H1 (cell line): ENCODE data around the gene CDR2. TPM values are rescaled to one million over a fixed set of nuclear protein-coding genes. Genes with fewer than 3 reads are reported as not detected.

Source experiments
- ASH2L ChIP-seq: fragments of 200-600, 300-600 bp; sonication (generic); IDR thresholded peaks from one replicate; pipeline ENCODE4 v1.7.1; 2017; ENCODE audit warnings: low read length
- ATF3 ChIP-seq: IDR thresholded peaks from 2 replicates; pipeline ENCODE4 v1.6.1; 2011; ENCODE audit warnings: low read depth, mild to moderate bottlenecking, low read length; ENCODE audit not compliant: insufficient read depth
- CBX5 ChIP-seq: fragments of 300-800, 300-1000 bp; sonication (generic); IDR thresholded peaks from 2 replicates; pipeline ENCODE4 v1.7.1; 2016; ENCODE audit warnings: antibody characterized with exemption, low read length, low read depth
- CREB1 ChIP-seq: IDR thresholded peaks from 2 replicates; pipeline ENCODE4 v1.6.1; 2012; ENCODE audit warnings: inconsistent platforms
- CTBP2 ChIP-seq: IDR thresholded peaks from 2 replicates; pipeline ENCODE4 v1.7.0; 2011; ENCODE audit warnings: borderline replicate concordance, mild to moderate bottlenecking, moderate library complexity, mixed read lengths, low read length; ENCODE audit not compliant: insufficient read depth, insufficient read length
- E2F6 ChIP-seq: IDR thresholded peaks from 2 replicates; pipeline ENCODE4 v1.6.1; 2012; ENCODE audit warnings: inconsistent platforms
- EGR1 ChIP-seq: IDR thresholded peaks from 2 replicates; pipeline ENCODE4 v1.6.1; 2011; ENCODE audit warnings: low read depth, low read length, borderline replicate concordance
- EP300 ChIP-seq, 2 experiments: IDR thresholded peaks; 1 replicate in 1 of 2; 2 replicates in 1 of 2; pipeline ENCODE4 v1.6.1; 2011 to 2012; ENCODE audit warnings: low read depth in 2 of 2, low read length in 2 of 2, mild to moderate bottlenecking in 2 of 2, borderline replicate concordance in 1 of 2, inconsistent platforms in 1 of 2, moderate library complexity in 1 of 2
- HDAC6 ChIP-seq: IDR thresholded peaks from one replicate; pipeline ENCODE4 v1.7.1; 2012; ENCODE audit warnings: low read depth, mild to moderate bottlenecking, inconsistent platforms, low read length, moderate library complexity
- KDM1A ChIP-seq: fragments of 200-600, 300-600 bp; sonication (generic); IDR thresholded peaks from 2 replicates; pipeline ENCODE4 v1.7.1; 2016; ENCODE audit warnings: mild to moderate bottlenecking, low read length, borderline replicate concordance
- MAFK ChIP-seq: IDR thresholded peaks from 2 replicates; pipeline ENCODE4 v1.6.1; 2012; ENCODE audit warnings: low read depth, mild to moderate bottlenecking, improper control_type of control experiment, low read length
- MAX ChIP-seq: IDR thresholded peaks from 2 replicates; pipeline ENCODE4 v1.6.1; 2012; ENCODE audit warnings: inconsistent platforms
- NANOG ChIP-seq: IDR thresholded peaks from 2 replicates; pipeline ENCODE4 v1.6.1; 2011; ENCODE audit warnings: low read length, low read depth, mild to moderate bottlenecking, inconsistent platforms; ENCODE audit not compliant: insufficient read depth, poor library complexity, severe bottlenecking
- RBBP5 ChIP-seq: IDR thresholded peaks from 2 replicates; pipeline ENCODE4 v1.7.1; 2012; ENCODE audit warnings: low read depth, mild to moderate bottlenecking, inconsistent platforms, low read length, moderate library complexity, borderline replicate concordance
- SIN3A ChIP-seq, 2 experiments: IDR thresholded peaks in 1 of 2; conservative IDR thresholded peaks in 1 of 2; 2 replicates each; pipeline ENCODE4 v1.6.1; 2011 to 2012; ENCODE audit warnings: low read length in 2 of 2, improper control_type of control experiment in 1 of 2, low read depth in 1 of 2, mild to moderate bottlenecking in 1 of 2
- SRF ChIP-seq: IDR thresholded peaks from 2 replicates; pipeline ENCODE4 v1.6.1; 2011; ENCODE audit warnings: mild to moderate bottlenecking, low read depth, low read length, moderate library complexity
- TAF1 ChIP-seq: IDR thresholded peaks from 2 replicates; pipeline ENCODE4 v1.6.1; 2011; ENCODE audit warnings: mild to moderate bottlenecking, low read depth, low read length
- TAF7 ChIP-seq: optimal IDR thresholded peaks from 2 replicates; pipeline ENCODE3; 2011; ENCODE audit warnings: low read depth, mild to moderate bottlenecking, inconsistent platforms, low read length, moderate library complexity, borderline replicate concordance
- TEAD4 ChIP-seq: IDR thresholded peaks from 2 replicates; pipeline ENCODE4 v1.6.1; 2012; ENCODE audit warnings: low read depth, low read length, inconsistent platforms, mixed read lengths
- USF2 ChIP-seq: IDR thresholded peaks from 2 replicates; pipeline ENCODE4 v1.6.1; 2011; ENCODE audit warnings: low read length, improper control_type of control experiment
- polyA plus RNA-seq, 7 experiments: library from polyadenylated mRNA; depleted of rRNA in 3 of 7; stranded (reverse) in 5 of 7; unstranded in 2 of 7; fragments of >200 nt in 5 of 7; fragments of 200-250 nt in 2 of 7; gene quantifications; 1 replicate in 5 of 7; 2 replicates in 1 of 7; 4 replicates in 1 of 7; pipeline versions ENCODE4 v1.2.1 to v1.2.3, GENCODE V29; 2011 to 2013; ENCODE audit warnings: missing spikeins in 2 of 7, mixed read lengths in 2 of 7
- total RNA-seq: library from RNA; stranded (reverse); fragmentation: NEBNext Ultra II Directional; extraction: Animal tissue kit (Norgen Biotek cat#: 25700); gene quantifications from 2 replicates; pipeline ENCODE4 v1.2.1, GENCODE V29; 2021

Gene CDR2
- total and polyA plus RNA-seq, 2 of the 8 experiments (the other 6 are each of a cell fraction or from before 2014, with no cell fraction given), result 16.3 to 34.9 TPM

GRCh38 chr16:22297114-22297870 lies 77.1 kb downstream of the CDR2 start, which contains the start of gene POLR3E (continued):
- TF ChIP-seq USF2, result peak; percentile 66; the same call in 1 of the 2 replicates
- peak; percentile 89 for TF ChIP-seq TEAD4
- peak in 1 of 2 experiments; percentile 30; a peak in 1 of 3 replicates for TF ChIP-seq EP300 (IDR thresholded peaks at IDR 0.05; ENCODE audit: borderline replicate concordance in 1 of 2, low read depth in 2 of 2, low read length in 2 of 2)
- TF ChIP-seq SRF, result 0 out of 2 replicates have a peak, but pooled peaks have one; percentile 13
- peak; percentile 88 for TF ChIP-seq MAX
- TF ChIP-seq ATF3, result 0 out of 2 replicates have a peak, but pooled peaks have one; percentile 41
- TF ChIP-seq E2F6, result peak; percentile 44; the same call in 1 of the 2 replicates
- TF ChIP-seq MAFK, result peak; percentile 89; the same call in 1 of the 2 replicates
- TF ChIP-seq CBX5, result no peak
- 0 out of 2 replicates have a peak, but pooled peaks have one; percentile 15 for TF ChIP-seq KDM1A
- no peak for TF ChIP-seq HDAC6
- no peak for TF ChIP-seq NANOG
- peak; percentile 97; the same call in 1 of the 2 replicates for TF ChIP-seq RBBP5
- peak; percentile 30 for TF ChIP-seq TAF7
- TF ChIP-seq CTBP2, result peak; percentile 23
- peak; percentile 76 for TF ChIP-seq CREB1
- peak; percentile 88 for TF ChIP-seq TAF1
- TF ChIP-seq EGR1, result peak; percentile 54; the same call in 1 of the 2 replicates
- peak; percentile 17 to 59; a peak in 1 of 4 replicates for TF ChIP-seq SIN3A (conservative IDR thresholded peaks at IDR 0.05 in 1 of 2, IDR thresholded peaks at IDR 0.05 in 1 of 2; ENCODE audit: low read depth in 1 of 2, low read length in 2 of 2)
- peak; percentile 88 for TF ChIP-seq ASH2L
